Smooth muscle cell of the pulmonary artery (primary cell): ENCODE measurements around the gene NSMCE3. TPM values are rescaled to one million over a fixed set of nuclear protein-coding genes. Genes with fewer than 3 reads are reported as not detected.

Experiments
- total RNA-seq: library from RNA; depleted of rRNA; stranded (reverse); fragments of >200 nt; gene quantifications from 2 replicates; pipeline ENCODE4 v1.2.3, GENCODE V29; 2014

Gene NSMCE3
- 7.8 and 8.3 TPM in 2 replicates for total RNA-seq

DNA sequence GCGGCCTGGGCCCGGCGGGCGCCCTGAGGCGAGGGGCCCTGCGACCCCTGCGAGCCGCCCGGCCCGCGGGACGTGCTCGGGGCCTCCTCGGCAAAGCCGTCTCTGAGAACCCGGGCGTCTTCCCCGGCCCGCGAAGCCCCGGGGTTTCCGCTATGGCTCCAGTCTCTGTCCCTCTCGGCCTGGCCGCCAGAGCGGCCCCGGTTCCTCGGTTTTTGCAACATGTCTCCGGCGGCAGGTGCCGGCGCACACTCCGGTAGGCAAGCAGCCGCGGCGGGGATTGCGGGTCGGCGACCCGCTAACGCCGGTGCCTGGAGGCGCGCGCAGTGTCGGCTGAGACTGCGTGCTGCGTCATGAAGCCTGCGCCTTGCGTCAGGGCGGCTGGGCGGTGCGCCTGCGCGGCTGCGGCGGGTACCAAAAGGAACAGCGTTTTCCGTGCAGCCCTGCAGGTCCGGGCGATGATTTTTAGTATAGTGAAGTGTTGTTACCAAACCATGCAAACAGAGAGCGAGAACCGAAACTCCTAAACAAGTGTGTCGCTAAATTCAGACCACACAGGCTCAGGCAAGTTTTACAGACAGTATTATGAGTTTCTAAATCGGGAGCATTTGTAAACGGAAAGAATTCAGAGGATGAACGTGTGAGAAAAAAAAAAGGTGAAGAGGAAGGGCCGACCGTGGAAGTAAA, at the start of gene NSMCE3:
Gene NSMCE3 (minus strand): TSS at position 338 of the 684 bp plus-strand sequence. CDS start 117 bp downstream, at position 221.

